Rectal smooth muscle tissue (tissue), 1 donor: ENCODE data around the gene PKD1L1.
"Not testable (repeated sequence)": the region's sequence is repeated elsewhere in the genome, so short reads cannot be mapped to it uniquely, and the experiment has no call there.

Experiments used
- H3K27ac ChIP-seq: one replicate; pipeline ENCODE4 v1.7.0; 2013; ENCODE audit warnings: low read depth, low read length, inconsistent platforms
- H3K27me3 ChIP-seq: one replicate; pipeline ENCODE4 v1.7.0; 2013; ENCODE audit warnings: low read length; ENCODE audit not compliant: control insufficient read depth, insufficient read depth
- H3K36me3 ChIP-seq: one replicate; pipeline ENCODE4 v1.7.0; 2013; ENCODE audit warnings: low read length; ENCODE audit not compliant: control insufficient read depth, insufficient read depth
- H3K4me1 ChIP-seq: one replicate; pipeline ENCODE4 v1.7.0; 2013; ENCODE audit warnings: low read length; ENCODE audit not compliant: control insufficient read depth, insufficient read depth
- H3K4me3 ChIP-seq: one replicate; pipeline ENCODE4 v1.7.0; 2013; ENCODE audit warnings: low read length
- H3K9ac ChIP-seq: one replicate; pipeline ENCODE4 v1.7.0; 2013; ENCODE audit warnings: low read length

The PKD1L1 gene

DNA sequence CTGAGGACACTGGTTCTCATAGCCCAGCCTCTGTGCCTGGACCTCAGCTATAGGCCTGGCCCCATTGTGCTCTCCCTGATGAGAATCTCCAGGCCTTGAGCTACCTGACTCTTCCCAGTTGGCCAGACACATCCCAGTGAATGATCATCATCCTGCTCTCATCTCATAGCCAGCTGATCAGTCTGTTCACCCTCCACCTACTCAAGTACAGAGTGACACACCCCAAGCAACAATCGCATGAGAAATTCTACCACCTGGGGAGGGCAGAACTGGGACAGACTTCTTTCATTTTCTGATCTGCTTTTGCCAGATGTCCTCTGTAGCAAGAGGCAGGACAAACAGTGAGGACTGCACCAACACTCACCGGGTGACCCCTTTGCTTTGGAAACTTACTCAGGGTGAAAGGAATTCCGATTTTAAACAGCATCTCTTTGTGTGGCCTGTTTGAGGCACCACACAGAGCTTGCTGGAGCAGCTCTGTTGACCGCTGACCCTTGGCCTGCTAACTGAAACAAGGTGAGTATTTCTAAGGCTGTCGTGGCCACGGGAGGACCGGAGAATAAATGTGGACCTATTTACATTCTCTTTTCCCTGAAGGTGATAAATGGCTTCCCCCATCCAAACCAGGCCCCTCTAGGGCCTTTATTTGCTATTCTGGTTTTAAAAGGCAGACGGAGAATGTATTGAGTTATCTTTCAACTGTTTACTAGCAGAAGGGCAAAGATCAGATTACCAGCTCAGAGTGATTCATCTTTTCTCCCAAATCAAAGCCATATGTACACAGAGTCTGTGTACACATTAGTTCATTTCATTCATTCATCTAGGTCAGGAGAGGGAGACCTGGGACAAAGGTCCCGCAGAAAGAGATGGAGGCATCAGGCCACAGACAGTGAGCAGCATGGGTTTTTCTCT, 184.9 kb downstream of the PKD1L1 start:
- no peaks in the 10 kb centered on the region for H3K27me3 ChIP-seq
- H3K36me3 ChIP-seq = no peaks in the 10 kb centered on the region
- H3K4me3 ChIP-seq = no peak overlapping the region
- peak overlapping the region; percentile 2 for H3K9ac ChIP-seq
- H3K4me1 ChIP-seq = peaks cover 11% of the 10 kb centered on the region
- no peak overlapping the region for H3K27ac ChIP-seq

DNA sequence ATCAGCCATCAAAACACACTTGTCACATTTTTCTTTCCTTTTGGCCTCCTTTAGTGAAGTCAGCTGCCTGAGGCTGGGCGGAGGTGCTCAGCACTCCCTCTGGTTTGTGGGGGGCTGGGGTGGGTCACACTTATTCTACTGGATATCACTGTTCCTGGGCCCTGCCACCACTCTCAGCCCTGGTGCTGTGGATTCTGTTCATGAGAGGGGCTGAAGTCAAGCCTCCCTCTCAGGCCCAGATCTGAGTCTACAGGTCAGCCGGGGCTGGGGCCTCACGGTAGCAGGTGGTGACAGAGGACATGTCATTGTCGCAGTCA, 185.6 kb downstream of the PKD1L1 start:
- no peak overlapping the region for H3K4me3 ChIP-seq
- H3K27me3 ChIP-seq = no peaks in the 10 kb centered on the region
- H3K36me3 ChIP-seq = no peaks in the 10 kb centered on the region
- H3K9ac ChIP-seq = no peak overlapping the region
- peaks cover 11% of the 10 kb centered on the region for H3K4me1 ChIP-seq
- H3K27ac ChIP-seq = no peak overlapping the region

DNA sequence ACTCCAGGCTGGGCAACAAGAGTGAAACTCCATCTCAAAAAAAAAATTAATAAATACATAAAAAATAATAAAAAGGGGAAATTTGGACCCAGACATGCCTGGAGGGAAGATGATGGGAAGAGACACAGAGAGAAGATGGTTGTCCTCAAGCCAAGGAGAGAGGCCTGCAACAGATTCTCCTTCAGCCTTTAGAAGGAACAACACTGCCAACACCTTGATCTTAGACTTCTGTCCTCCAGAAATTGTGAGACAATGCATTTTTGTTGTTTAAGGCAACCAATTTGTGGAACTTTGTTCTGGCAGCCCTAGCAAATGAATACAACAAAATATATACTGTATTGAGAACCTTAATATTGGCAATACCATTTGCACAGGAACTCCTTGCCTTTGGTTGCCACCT, 186.1 kb downstream of the PKD1L1 start:
- Histone ChIP-seq H3K27me3 (no peaks in the 10 kb centered on the region), H3K4me3 (no peak overlapping the region), H3K9ac (no peak overlapping the region), H3K36me3 (no peaks in the 10 kb centered on the region), H3K4me1 (peaks cover 11% of the 10 kb centered on the region), H3K27ac (no peak overlapping the region)

DNA sequence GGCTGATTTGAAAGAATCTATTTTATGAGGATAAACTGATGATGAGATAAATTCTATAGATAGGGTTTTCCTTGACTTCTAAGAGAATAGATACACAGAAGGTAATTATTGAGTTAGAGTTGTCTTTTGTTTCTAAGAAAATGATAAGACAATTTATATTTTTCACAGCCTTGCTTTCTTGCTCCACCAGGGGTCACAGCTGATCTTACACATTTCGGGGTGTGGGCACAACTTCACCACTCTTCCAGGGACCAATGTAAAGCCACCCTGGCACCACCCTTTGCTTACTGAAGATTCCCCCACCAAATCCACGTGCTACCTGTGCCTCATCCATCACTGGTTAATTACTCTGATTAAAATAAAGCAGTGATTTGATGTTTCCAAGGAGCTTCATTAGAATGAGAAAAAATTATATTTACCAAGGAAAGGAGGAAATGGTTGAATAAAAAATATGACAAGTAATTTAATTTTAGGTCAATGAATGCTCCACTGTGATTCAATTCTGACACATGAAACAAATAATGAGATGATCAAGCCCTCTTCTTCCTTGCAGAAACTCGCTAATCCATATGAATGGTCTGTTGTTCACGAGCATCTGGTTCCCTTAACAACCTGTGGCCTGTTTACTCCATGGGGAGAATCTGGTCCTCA, 189.1 kb downstream of the PKD1L1 start:
- Histone ChIP-seq H3K4me1 (peaks cover 4% of the 10 kb centered on the region), H3K27ac (no peak overlapping the region), H3K9ac (no peak overlapping the region)

DNA sequence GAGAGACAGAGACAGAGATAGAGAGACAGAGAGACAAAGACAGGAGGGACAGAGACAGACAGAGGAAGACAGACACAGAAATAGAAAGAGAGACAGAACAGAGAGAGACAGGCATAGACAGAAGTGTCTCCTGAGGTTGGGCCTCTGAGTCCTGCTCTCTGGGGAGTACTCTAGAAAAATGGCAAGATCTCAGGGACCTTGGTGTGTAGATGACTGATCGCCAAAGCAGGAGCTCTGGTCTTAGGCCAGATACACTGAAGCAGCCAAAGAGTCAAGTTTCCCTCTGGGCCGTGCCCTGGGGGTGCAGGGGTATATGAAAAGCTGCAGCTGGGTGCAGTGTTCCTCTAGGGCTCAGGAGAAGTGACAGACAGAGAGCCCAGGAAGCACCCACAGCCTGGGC, 189.7 kb downstream of the PKD1L1 start:
- Histone ChIP-seq H3K9ac (no peak overlapping the region), H3K27ac (no peak overlapping the region), H3K4me1 (peaks cover 4% of the 10 kb centered on the region), H3K27me3 (no peaks in the 10 kb centered on the region), H3K4me3 (no peak overlapping the region), H3K36me3 (no peaks in the 10 kb centered on the region)

More for the DNA sequence above, 189.1 kb downstream of the PKD1L1 start:
- Histone ChIP-seq H3K36me3 (no peaks in the 10 kb centered on the region), H3K27me3 (no peaks in the 10 kb centered on the region), H3K4me3 (no peak overlapping the region)

DNA sequence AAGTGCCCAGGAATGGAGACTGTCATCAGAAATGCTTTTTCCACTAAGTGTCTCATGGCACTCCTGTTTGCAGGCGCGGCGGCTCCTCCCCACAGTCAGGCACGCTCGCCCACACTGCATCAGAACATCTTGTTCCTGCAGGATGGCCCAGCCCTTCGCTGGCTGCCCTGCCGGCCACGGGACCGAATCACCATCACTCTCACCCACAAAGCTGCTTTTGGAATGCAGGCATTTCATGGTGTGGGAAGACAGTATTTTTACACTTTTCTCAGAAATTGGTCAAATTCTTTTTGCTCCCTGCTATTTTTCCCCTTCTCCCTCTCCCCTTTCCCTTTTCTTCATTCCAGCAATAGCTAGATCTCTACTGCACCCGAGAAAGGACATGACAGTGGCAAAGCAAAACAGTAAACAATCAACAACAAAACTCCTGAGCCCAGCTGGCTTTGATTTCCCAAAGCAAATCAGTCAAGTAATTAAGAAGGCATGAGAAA, 190.3 kb downstream of the PKD1L1 start:
- Histone ChIP-seq H3K27me3 (no peaks in the 10 kb centered on the region), H3K4me1 (no peaks in the 10 kb centered on the region), H3K27ac (no peak overlapping the region), H3K9ac (no peak overlapping the region), H3K36me3 (no peaks in the 10 kb centered on the region), H3K4me3 (no peak overlapping the region)

DNA sequence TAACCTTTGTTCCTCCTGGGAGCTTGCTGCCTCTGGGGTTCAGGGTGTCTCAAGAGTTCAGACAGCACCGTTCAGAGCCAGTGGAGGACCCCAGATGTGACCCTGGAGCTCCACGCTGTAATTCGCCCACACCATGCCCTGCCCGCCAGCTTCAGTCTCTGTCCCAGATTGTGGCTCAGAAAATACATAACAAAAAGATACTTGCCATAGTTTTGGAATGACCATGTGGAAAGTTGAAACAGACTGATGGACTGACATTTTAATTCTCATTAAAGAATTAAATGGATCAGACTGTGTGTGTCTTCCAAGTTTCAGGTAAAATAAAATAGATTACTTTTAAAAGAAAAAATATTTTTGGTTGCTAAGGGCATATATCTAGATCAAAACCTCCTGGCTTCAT, 191.6 kb downstream of the PKD1L1 start:
- no peak overlapping the region for H3K9ac ChIP-seq
- no peaks in the 10 kb centered on the region for H3K4me1 ChIP-seq
- no peaks in the 10 kb centered on the region for H3K36me3 ChIP-seq
- no peak overlapping the region for H3K4me3 ChIP-seq
- H3K27me3 ChIP-seq = no peaks in the 10 kb centered on the region
- H3K27ac ChIP-seq = no peak overlapping the region

DNA sequence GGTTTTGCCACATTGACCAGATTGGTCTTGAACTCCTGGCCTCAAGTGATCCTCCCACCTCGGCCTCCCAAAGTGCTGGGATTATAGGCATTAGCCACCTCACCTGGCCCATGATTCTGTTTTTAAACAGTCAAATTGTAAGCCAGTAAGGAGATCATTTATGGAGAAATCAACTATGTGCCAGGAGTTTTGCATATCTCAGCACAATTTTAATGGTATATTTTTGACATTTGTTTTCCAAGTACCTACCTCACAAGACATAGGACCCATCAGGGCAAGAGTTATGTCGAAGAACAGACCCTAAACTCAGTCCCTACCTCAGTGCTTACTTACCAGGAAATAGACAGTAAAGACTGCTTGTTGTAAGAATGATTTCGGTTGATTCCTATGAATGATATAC, 193.0 kb downstream of the PKD1L1 start:
- no peak overlapping the region for H3K27ac ChIP-seq

DNA sequence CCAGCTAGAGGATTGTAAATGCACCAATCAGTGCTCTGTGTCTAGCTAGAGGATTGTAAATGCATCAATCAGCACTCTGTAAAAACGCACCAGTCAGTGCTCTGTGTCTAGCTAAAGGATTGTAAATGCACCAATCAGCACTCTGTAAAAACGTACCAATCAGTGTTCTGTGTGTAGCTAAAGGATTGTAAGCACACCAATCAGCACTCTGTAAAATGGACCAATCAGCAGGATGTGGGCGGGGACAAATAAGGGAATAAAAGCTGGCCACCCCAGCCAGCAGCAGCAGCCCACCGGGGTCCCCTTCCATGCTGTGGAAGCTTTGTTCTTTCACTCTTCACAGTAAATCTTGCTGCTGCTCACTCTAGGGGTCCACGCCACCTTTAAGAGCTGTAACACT, 196.5 kb downstream of the PKD1L1 start:
- not testable (repeated sequence) for H3K36me3 ChIP-seq, H3K27ac ChIP-seq, H3K4me3 ChIP-seq, H3K9ac ChIP-seq, H3K27me3 ChIP-seq, H3K4me1 ChIP-seq

More for the DNA sequence above, 193.0 kb downstream of the PKD1L1 start:
- H3K27me3 ChIP-seq = no peaks in the 10 kb centered on the region
- H3K4me3 ChIP-seq = no peak overlapping the region
- H3K4me1 ChIP-seq = no peaks in the 10 kb centered on the region
- no peaks in the 10 kb centered on the region for H3K36me3 ChIP-seq
- H3K9ac ChIP-seq = no peak overlapping the region

DNA sequence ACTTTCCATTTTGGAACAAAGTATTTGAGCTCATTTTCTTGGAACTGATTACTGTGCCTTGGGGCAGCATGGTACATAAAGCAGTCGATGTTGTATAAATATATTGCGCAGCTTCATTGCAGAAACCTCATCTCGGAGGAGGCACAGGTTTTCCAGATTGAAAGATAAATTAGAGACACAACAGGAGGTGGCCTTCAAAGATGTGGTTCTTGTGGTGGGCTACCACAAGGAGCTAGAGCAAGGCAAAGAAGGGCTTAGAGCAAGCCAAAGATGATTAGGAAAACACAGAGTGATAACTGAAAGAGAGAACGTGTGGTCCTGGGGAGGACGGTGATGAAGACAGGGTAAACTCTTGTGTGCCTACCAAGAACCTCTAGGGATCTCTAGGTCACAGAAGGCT, 197.2 kb downstream of the PKD1L1 start:
- Histone ChIP-seq H3K27me3 (no peaks in the 10 kb centered on the region), H3K9ac (no peak overlapping the region), H3K4me3 (no peak overlapping the region), H3K36me3 (no peaks in the 10 kb centered on the region), H3K4me1 (no peaks in the 10 kb centered on the region), H3K27ac (no peak overlapping the region)

DNA sequence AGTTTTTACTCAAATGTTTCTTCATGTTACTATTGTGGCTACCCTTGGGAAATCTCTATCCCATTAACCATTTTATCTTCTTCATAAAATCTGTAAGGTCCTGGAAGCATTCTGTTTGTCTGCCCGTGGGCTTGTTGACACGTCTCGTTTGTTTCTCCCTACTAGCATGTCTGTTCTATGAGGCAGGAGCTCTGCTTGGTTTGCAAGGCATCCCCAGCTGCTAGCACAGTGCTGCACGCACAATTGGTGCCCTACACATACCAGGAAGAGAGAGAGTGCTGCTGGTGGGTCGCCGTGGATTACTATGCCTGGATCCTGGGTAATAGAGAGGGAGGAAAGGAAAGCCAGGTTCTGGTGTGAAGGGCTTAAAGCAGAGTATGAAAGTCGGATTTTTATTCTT, 200.2 kb downstream of the PKD1L1 start:
- Histone ChIP-seq H3K27ac (no peak overlapping the region), H3K27me3 (no peaks in the 10 kb centered on the region), H3K9ac (no peak overlapping the region), H3K36me3 (no peaks in the 10 kb centered on the region), H3K4me3 (no peak overlapping the region), H3K4me1 (no peaks in the 10 kb centered on the region)

DNA sequence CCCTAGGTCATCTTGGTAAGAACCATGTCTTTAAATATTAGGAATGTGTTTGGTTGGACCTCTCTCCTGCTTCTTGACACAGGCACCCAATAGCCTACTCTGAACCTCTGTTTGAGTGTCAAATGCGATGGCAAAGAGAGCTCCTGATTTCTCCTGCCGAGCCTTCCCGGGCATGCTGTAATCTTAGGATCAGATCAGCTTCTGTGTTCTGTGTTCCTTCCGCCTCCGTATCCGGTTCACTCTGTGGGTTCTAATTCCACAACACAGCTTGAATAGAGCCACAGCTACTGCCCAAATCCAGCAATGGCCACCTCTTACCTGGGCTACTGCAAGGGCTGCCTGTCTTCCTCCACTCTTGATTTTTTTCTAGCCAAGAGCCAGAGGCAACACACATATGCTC, 201.1 kb downstream of the PKD1L1 start:
- Histone ChIP-seq H3K4me1 (no peaks in the 10 kb centered on the region), H3K27ac (no peak overlapping the region), H3K27me3 (no peaks in the 10 kb centered on the region), H3K9ac (no peak overlapping the region), H3K4me3 (no peak overlapping the region), H3K36me3 (no peaks in the 10 kb centered on the region)

DNA sequence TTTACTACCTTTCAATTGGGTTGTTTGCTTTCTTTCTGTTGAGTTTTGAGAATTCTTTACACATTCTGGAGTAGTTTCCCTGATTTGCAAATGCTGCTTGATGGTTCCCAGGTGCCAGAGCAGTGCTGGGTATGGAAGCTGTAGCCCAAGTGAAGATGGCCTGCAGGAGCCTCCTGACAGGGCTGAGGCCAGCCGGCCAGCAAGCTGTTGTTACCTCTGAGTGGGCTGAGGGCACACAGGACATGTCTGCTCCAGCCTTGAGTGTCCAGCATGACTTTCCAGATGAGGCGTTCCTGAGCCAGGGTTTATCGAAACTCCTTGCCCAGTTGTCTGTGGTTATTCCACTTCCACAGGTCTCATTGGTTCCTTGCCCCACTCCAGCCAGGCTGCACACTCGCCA, 201.8 kb downstream of the PKD1L1 start:
- no peaks in the 10 kb centered on the region for H3K36me3 ChIP-seq
- no peaks in the 10 kb centered on the region for H3K27me3 ChIP-seq
- no peak overlapping the region for H3K27ac ChIP-seq
- no peak overlapping the region for H3K4me3 ChIP-seq
- no peaks in the 10 kb centered on the region for H3K4me1 ChIP-seq
- no peak overlapping the region for H3K9ac ChIP-seq
